Breast epithelium (tissue), 3 donors: Measurements from ENCODE around the gene ARCN1.

Experiments used
- CTCF ChIP-seq, 3 donors: fragments of 450-650 bp; IDR thresholded peaks; one replicate each; pipeline ENCODE4 v1.5.1; 2016 to 2017; ENCODE audit warnings: antibody characterized with exemption in 3 of 3, mild to moderate bottlenecking in 3 of 3, moderate library complexity in 3 of 3
- POLR2A ChIP-seq: fragments of 450-650 bp; IDR thresholded peaks from one replicate; pipeline ENCODE4 v1.6.1; 2016; ENCODE audit warnings: antibody characterized with exemption, mild to moderate bottlenecking, moderate library complexity

GRCh38 chr11:118625976-118626375 is 53.8 kb downstream of the ARCN1 start:
- TF ChIP-seq CTCF (IDR thresholded peaks at IDR 0.05) = no peak
- TF ChIP-seq POLR2A = no peak
